Neural cell (in vitro differentiated cells): ENCODE data around the gene DCPS. TPM values are rescaled to one million over a fixed set of nuclear protein-coding genes. Genes with fewer than 3 reads are reported as not detected.
"Not testable (repeated sequence)": the region's sequence is repeated elsewhere in the genome, so short reads cannot be mapped to it uniquely, and the experiment has no call there.

Experiments
- H2AFZ ChIP-seq: fragments of 200-600, 300-800 bp; sonication (generic), shearing (Covaris generic); 2 replicates; pipeline ENCODE4 v1.6.0; 2014; ENCODE audit warnings: low read depth, mild to moderate bottlenecking, antibody characterized with exemption, low read length, moderate library complexity
- H3F3A ChIP-seq: fragments of 200-600 bp; shearing (Covaris generic); 2 replicates; pipeline ENCODE4 v1.6.1; 2016; ENCODE audit warnings: mild to moderate bottlenecking, moderate library complexity, mixed read lengths, antibody characterized with exemption, low read length; ENCODE audit not compliant: insufficient read depth, poor library complexity, severe bottlenecking
- H3K27ac ChIP-seq: fragments of 200-600, 300-800 bp; sonication (generic), shearing (Covaris generic); 2 replicates; pipeline ENCODE4 v1.5.1; 2014; ENCODE audit warnings: mild to moderate bottlenecking, low read length, moderate library complexity
- H3K27me3 ChIP-seq: fragments of 300-800, 200-600 bp; sonication (generic), shearing (Covaris generic); 2 replicates; pipeline ENCODE4 v1.6.0; 2014; ENCODE audit warnings: mild to moderate bottlenecking, low read depth, low read length, moderate library complexity; ENCODE audit not compliant: insufficient read depth
- H3K36me3 ChIP-seq: fragments of 300-800, 200-600 bp; sonication (generic), shearing (Covaris generic); 2 replicates; pipeline ENCODE4 v1.5.1; 2014; ENCODE audit warnings: mild to moderate bottlenecking, antibody characterized with exemption, low read length, moderate library complexity; ENCODE audit not compliant: insufficient read depth
- H3K4me2 ChIP-seq: fragments of 300-800, 200-600 bp; sonication (generic), shearing (Covaris generic); 2 replicates; pipeline ENCODE4 v1.6.0; 2014; ENCODE audit warnings: mild to moderate bottlenecking, low read length
- H3K4me3 ChIP-seq: fragments of 300-800, 200-600 bp; sonication (generic), shearing (Covaris generic); 2 replicates; pipeline ENCODE4 v1.5.1; 2014; ENCODE audit warnings: mild to moderate bottlenecking, low read length, moderate library complexity
- H3K79me2 ChIP-seq: fragments of 200-600 bp; shearing (Covaris generic); replicated peaks from 2 replicates; pipeline ENCODE4 v1.6.0; 2014; ENCODE audit warnings: mild to moderate bottlenecking, low read length, moderate library complexity; ENCODE audit not compliant: insufficient read depth
- H3K9ac ChIP-seq: fragments of 300-800, 200-600 bp; sonication (generic), shearing (Covaris generic); 2 replicates; pipeline ENCODE4 v1.6.1; 2016; ENCODE audit warnings: mild to moderate bottlenecking, low read length, mixed read lengths
- H3K9me2 ChIP-seq: fragments of 200-600 bp; shearing (Covaris generic); 2 replicates; pipeline ENCODE4 v1.6.1; 2016; ENCODE audit warnings: mild to moderate bottlenecking, low read length, mixed read lengths; ENCODE audit not compliant: insufficient read depth
- H3K9me3 ChIP-seq: fragments of 200-600, 300-800 bp; sonication (generic), shearing (Covaris generic); 2 replicates; pipeline ENCODE4 v1.6.1; 2016; ENCODE audit warnings: mild to moderate bottlenecking, mixed run types, low read length, moderate library complexity, mixed read lengths
- H4K20me1 ChIP-seq: fragments of 200-600 bp; shearing (Covaris generic); 2 replicates; pipeline ENCODE4 v1.6.1; 2016; ENCODE audit warnings: mild to moderate bottlenecking, mixed run types; ENCODE audit not compliant: insufficient read depth
- EP300 ChIP-seq: fragments of 450-650 bp; conservative IDR thresholded peaks from 2 replicates; pipeline ENCODE4 v1.6.1; 2014; ENCODE audit warnings: antibody characterized with exemption, mild to moderate bottlenecking, moderate library complexity; ENCODE audit not compliant: poor library complexity, severe bottlenecking
- EZH2 ChIP-seq: fragments of 200-600, 300-800 bp; shearing (Covaris generic), sonication (generic); IDR thresholded peaks from 2 replicates; pipeline ENCODE4 v1.6.1; 2014; ENCODE audit warnings: antibody characterized with exemption, low read length, borderline replicate concordance, mild to moderate bottlenecking; ENCODE audit not compliant: insufficient read depth, poor library complexity, severe bottlenecking
- MXI1 ChIP-seq: fragments of 450-650 bp; conservative IDR thresholded peaks from 2 replicates; pipeline ENCODE4 v1.6.1; 2014; ENCODE audit warnings: antibody characterized with exemption, mild to moderate bottlenecking; ENCODE audit not compliant: poor library complexity, severe bottlenecking
- POLR2AphosphoS5 ChIP-seq: IDR thresholded peaks from 2 replicates; pipeline ENCODE4 v1.6.1; 2012
- RAD21 ChIP-seq: fragments of 450-650 bp; conservative IDR thresholded peaks from 2 replicates; pipeline ENCODE4 v1.6.1; 2014; ENCODE audit warnings: antibody characterized with exemption, mild to moderate bottlenecking, moderate library complexity
- SMC3 ChIP-seq: fragments of 450-650 bp; conservative IDR thresholded peaks from 2 replicates; pipeline ENCODE4 v1.6.1; 2014; ENCODE audit warnings: antibody characterized with exemption, mild to moderate bottlenecking, moderate library complexity; ENCODE audit not compliant: poor library complexity
- TAF1 ChIP-seq: IDR thresholded peaks from 2 replicates; pipeline ENCODE4 v1.6.1; 2012; ENCODE audit warnings: low read depth
- polyA plus RNA-seq: library from polyadenylated mRNA; depleted of rRNA; stranded (reverse); fragments of >200 nt; gene quantifications from 2 replicates; pipeline ENCODE4 v1.2.3, GENCODE V29; 2014
- TF ChIP-seq, protein P1 (sequence below): fragments of 450-650 bp; IDR thresholded peaks from 2 replicates; pipeline ENCODE4 v1.5.1; 2014; ENCODE audit warnings: antibody characterized with exemption, mild to moderate bottlenecking, moderate library complexity; ENCODE audit not compliant: poor library complexity, severe bottlenecking
- TF ChIP-seq, protein P2 (sequence below): IDR thresholded peaks from 2 replicates; pipeline ENCODE4 v1.6.1; 2012; ENCODE audit warnings: borderline replicate concordance

DCPS gene
- polyA plus RNA-seq, 1 donor from 2014 or later = 6.4 TPM

DNA sequence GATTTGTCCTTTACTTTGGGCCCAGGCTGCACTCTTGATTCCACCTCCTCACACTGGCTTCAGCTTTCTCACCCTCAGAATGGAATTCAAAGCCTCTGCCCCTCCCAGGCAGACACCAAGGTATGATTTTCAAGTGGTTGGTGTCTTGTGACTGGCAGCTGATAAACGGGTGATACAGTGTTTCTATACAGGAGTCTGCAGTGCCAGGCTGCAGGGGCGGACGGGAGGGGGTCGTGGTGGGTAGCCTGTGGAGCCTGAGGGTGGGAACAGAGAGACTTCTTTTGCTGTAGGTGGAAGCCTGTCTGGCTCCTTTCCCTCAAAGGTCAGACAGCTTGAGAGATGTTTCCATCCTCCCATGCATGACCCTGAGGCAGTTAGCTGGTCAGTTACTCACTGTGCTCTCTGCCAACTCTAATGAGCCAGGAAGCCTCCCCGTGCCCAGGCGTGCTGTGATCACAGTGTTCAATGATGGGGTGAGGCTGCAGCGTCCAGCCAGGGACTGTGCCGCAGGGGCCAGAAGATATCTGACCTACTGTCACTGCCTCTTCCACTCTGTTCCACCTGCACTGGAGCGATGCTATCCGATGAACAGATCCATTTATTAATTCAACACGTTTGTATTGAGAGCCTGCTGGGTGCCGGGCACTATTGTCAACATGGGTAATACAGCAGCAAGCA lies 69.7 kb downstream of the DCPS start:
- not testable (repeated sequence) for H3K27ac ChIP-seq

DNA sequence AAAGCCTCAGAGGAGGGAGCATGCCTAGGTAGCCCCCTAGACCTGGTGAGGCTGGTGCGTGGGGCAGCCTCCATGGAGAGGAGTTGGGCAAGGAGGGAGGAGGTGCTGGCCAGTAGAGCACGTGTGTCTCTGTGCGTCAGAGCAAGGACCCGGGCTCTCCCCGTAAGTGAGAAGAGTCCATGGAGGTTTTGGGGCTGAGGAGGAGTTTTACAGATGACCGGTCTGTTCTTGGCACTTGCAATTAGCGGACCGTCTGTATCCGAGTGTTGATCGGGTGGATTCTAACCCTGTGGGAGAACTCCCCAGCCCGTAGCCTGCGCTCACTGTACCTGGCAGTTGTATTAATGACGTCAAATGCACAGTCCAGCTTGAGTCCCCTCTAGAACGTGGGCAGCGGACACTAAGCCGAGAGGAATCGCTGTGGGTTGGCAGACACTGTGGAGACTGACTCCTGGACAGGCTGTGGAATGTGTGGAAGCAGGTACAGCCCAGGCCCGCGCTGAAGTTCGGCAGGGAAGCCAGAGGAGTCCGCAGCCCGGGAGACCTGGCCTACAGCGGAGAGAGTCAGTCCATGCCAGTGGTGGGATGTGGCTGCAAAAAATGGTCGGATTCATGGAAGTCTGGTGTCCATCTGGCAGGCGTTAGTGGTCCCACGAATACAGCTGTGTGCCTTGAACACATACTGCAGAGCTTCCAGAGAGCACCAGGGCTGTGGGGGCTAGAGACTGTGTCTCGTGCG lies 70.9 kb downstream of the DCPS start:
- not testable (repeated sequence) for H3K27ac ChIP-seq, H3F3A ChIP-seq, H3K4me3 ChIP-seq, H3K9me3 ChIP-seq, H3K79me2 ChIP-seq, H3K9ac ChIP-seq, H3K27me3 ChIP-seq, H2AFZ ChIP-seq, H3K4me2 ChIP-seq, H4K20me1 ChIP-seq, H3K9me2 ChIP-seq, H3K36me3 ChIP-seq

More for the DNA sequence above, 69.7 kb downstream of the DCPS start:
- H4K20me1 ChIP-seq, H3K36me3 ChIP-seq, H3F3A ChIP-seq, H2AFZ ChIP-seq, H3K9me3 ChIP-seq, H3K27me3 ChIP-seq, H3K4me3 ChIP-seq, H3K9me2 ChIP-seq, H3K4me2 ChIP-seq, H3K9ac ChIP-seq, H3K79me2 ChIP-seq: not testable (repeated sequence)

DNA sequence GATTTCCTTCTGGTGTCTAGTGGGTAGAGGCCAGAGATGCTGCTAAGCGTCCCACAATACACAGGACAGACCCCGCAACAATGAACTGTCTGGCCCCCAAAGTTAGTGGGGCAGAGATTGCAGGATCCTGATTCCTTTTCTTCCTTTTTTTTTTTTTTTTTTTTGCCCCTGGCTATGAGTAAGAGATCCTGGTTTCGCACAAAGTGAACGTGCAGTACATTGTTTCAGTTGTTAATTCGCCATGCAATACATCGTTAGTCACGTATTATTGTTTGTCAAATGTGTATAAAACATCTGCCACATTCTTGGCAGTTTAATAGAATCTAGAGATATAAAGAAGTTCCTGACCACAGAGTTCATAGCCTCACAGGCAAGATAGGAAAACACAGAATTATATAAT lies 71.9 kb downstream of the DCPS start:
- Histone ChIP-seq H3F3A (no peaks in the 10 kb centered on the region), H3K9ac (no peak overlapping the region), H3K4me2 (no peak overlapping the region), H3K36me3 (no peaks in the 10 kb centered on the region), H4K20me1 (no peaks in the 10 kb centered on the region), H2AFZ (no peak overlapping the region), H3K4me3 (no peak overlapping the region), H3K27ac (no peak overlapping the region), H3K9me2 (no peaks in the 10 kb centered on the region), H3K79me2 (no peaks in the 10 kb centered on the region), H3K27me3 (no peaks in the 10 kb centered on the region), H3K9me3 (no peaks in the 10 kb centered on the region)
- no peak for TF ChIP-seq EP300
- no peak for TF ChIP-seq EZH2
- TF ChIP-seq, protein P1, sequence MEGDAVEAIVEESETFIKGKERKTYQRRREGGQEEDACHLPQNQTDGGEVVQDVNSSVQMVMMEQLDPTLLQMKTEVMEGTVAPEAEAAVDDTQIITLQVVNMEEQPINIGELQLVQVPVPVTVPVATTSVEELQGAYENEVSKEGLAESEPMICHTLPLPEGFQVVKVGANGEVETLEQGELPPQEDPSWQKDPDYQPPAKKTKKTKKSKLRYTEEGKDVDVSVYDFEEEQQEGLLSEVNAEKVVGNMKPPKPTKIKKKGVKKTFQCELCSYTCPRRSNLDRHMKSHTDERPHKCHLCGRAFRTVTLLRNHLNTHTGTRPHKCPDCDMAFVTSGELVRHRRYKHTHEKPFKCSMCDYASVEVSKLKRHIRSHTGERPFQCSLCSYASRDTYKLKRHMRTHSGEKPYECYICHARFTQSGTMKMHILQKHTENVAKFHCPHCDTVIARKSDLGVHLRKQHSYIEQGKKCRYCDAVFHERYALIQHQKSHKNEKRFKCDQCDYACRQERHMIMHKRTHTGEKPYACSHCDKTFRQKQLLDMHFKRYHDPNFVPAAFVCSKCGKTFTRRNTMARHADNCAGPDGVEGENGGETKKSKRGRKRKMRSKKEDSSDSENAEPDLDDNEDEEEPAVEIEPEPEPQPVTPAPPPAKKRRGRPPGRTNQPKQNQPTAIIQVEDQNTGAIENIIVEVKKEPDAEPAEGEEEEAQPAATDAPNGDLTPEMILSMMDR = no peak
- no peak for TF ChIP-seq TAF1
- TF ChIP-seq MXI1 = no peak
- TF ChIP-seq RAD21 = no peak
- no peak for TF ChIP-seq SMC3
- TF ChIP-seq, protein P2, sequence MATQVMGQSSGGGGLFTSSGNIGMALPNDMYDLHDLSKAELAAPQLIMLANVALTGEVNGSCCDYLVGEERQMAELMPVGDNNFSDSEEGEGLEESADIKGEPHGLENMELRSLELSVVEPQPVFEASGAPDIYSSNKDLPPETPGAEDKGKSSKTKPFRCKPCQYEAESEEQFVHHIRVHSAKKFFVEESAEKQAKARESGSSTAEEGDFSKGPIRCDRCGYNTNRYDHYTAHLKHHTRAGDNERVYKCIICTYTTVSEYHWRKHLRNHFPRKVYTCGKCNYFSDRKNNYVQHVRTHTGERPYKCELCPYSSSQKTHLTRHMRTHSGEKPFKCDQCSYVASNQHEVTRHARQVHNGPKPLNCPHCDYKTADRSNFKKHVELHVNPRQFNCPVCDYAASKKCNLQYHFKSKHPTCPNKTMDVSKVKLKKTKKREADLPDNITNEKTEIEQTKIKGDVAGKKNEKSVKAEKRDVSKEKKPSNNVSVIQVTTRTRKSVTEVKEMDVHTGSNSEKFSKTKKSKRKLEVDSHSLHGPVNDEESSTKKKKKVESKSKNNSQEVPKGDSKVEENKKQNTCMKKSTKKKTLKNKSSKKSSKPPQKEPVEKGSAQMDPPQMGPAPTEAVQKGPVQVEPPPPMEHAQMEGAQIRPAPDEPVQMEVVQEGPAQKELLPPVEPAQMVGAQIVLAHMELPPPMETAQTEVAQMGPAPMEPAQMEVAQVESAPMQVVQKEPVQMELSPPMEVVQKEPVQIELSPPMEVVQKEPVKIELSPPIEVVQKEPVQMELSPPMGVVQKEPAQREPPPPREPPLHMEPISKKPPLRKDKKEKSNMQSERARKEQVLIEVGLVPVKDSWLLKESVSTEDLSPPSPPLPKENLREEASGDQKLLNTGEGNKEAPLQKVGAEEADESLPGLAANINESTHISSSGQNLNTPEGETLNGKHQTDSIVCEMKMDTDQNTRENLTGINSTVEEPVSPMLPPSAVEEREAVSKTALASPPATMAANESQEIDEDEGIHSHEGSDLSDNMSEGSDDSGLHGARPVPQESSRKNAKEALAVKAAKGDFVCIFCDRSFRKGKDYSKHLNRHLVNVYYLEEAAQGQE = no peak
- TF ChIP-seq POLR2AphosphoS5 = no peak
